SK-N-SH treated with all-trans-retinoic acid at 6 μM for 48 hours (cell line): ENCODE results near the gene AGTR2.

Experiments used
- ESRRG ChIP-seq: fragments of 250-450 bp; sonication (Bioruptor Pico); IDR thresholded peaks from 2 replicates; pipeline ENCODE4 v1.6.1; 2021; ENCODE audit warnings: mild to moderate bottlenecking
- ISL1 ChIP-seq: fragments of 250-450 bp; sonication (Bioruptor Pico); IDR thresholded peaks from 2 replicates; pipeline ENCODE4 v2.1.2; 2022; ENCODE audit warnings: mild to moderate bottlenecking, moderate library complexity
- PATZ1 ChIP-seq: fragments of 250-450 bp; sonication (Bioruptor Pico); IDR thresholded peaks from 2 replicates; pipeline ENCODE4 v1.8.0; 2020; ENCODE audit warnings: mild to moderate bottlenecking, moderate library complexity, borderline replicate concordance
- RARB ChIP-seq: fragments of 250-450 bp; sonication (Bioruptor Pico); IDR thresholded peaks from 2 replicates; pipeline ENCODE4 v1.8.0; 2021; ENCODE audit warnings: mild to moderate bottlenecking, moderate library complexity
- TCF4 ChIP-seq: fragments of 250-450 bp; sonication (Bioruptor Pico); IDR thresholded peaks from 2 replicates; pipeline ENCODE4 v1.8.0; 2021; ENCODE audit warnings: mild to moderate bottlenecking, moderate library complexity, borderline replicate concordance
- TOX ChIP-seq: fragments of 250-450 bp; sonication (Bioruptor Pico); IDR thresholded peaks from 2 replicates; pipeline ENCODE4 v1.8.0; 2021; ENCODE audit warnings: mild to moderate bottlenecking, moderate library complexity, borderline replicate concordance
- ZNF565 ChIP-seq: fragments of 450-650 bp; formaldehyde crosslinking; conservative IDR thresholded peaks from 2 replicates; pipeline ENCODE4 v1.5.0; 2020; ENCODE audit warnings: low read depth, mild to moderate bottlenecking, moderate library complexity
- TF ChIP-seq, protein P1 (sequence below): fragments of 250-450 bp; sonication (Bioruptor Pico); IDR thresholded peaks from 2 replicates; pipeline ENCODE4 v1.8.0; 2021; ENCODE audit warnings: low read depth, mild to moderate bottlenecking, moderate library complexity, borderline replicate concordance
- TF ChIP-seq, protein P2 (sequence below): fragments of 250-450 bp; sonication (Bioruptor Pico); IDR thresholded peaks from 2 replicates; pipeline ENCODE4 v1.5.1; 2021; ENCODE audit warnings: mild to moderate bottlenecking, moderate library complexity

GRCh38 chrX:116181300-116181699 lies 10.8 kb downstream of the AGTR2 start:
- TF ChIP-seq, protein P1, sequence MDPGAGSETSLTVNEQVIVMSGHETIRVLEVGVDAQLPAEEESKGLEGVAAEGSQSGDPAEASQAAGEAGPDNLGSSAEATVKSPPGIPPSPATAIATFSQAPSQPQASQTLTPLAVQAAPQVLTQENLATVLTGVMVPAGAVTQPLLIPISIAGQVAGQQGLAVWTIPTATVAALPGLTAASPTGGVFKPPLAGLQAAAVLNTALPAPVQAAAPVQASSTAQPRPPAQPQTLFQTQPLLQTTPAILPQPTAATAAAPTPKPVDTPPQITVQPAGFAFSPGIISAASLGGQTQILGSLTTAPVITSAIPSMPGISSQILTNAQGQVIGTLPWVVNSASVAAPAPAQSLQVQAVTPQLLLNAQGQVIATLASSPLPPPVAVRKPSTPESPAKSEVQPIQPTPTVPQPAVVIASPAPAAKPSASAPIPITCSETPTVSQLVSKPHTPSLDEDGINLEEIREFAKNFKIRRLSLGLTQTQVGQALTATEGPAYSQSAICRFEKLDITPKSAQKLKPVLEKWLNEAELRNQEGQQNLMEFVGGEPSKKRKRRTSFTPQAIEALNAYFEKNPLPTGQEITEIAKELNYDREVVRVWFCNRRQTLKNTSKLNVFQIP (CRISPR knock-in tag), result no peak
- TF ChIP-seq ZNF565, result no peak
- TF ChIP-seq ESRRG (CRISPR knock-in tag), result no peak
- no peak for TF ChIP-seq ISL1 (CRISPR knock-in tag)
- no peak for TF ChIP-seq RARB (CRISPR knock-in tag)
- TF ChIP-seq TOX (CRISPR knock-in tag), result no peak
- TF ChIP-seq, protein P2, sequence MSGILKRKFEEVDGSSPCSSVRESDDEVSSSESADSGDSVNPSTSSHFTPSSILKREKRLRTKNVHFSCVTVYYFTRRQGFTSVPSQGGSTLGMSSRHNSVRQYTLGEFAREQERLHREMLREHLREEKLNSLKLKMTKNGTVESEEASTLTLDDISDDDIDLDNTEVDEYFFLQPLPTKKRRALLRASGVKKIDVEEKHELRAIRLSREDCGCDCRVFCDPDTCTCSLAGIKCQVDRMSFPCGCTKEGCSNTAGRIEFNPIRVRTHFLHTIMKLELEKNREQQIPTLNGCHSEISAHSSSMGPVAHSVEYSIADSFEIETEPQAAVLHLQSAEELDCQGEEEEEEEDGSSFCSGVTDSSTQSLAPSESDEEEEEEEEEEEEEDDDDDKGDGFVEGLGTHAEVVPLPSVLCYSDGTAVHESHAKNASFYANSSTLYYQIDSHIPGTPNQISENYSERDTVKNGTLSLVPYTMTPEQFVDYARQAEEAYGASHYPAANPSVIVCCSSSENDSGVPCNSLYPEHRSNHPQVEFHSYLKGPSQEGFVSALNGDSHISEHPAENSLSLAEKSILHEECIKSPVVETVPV (CRISPR knock-in tag), result no peak
- TF ChIP-seq PATZ1 (CRISPR knock-in tag), result no peak
- no peak for TF ChIP-seq TCF4 (CRISPR knock-in tag)
